Mesenchymal stem cell (in vitro differentiated cells and primary cell): ENCODE results near the gene LRRC10.

ENCODE experiments used
- DNase-seq: peaks from one replicate; pipeline ENCODE4 v3.0.0-alpha.2; 2013
- H2AFZ ChIP-seq: one replicate; pipeline ENCODE4 v1.6.1; 2013; ENCODE audit warnings: low read depth, mild to moderate bottlenecking, control low read depth, inconsistent platforms, low read length, moderate library complexity
- H2AK5ac ChIP-seq: 2 replicates; pipeline ENCODE4 v1.6.1; 2013; ENCODE audit warnings: low read length, moderate library complexity, mild to moderate bottlenecking, inconsistent platforms; ENCODE audit not compliant: severe bottlenecking
- H2BK120ac ChIP-seq: one replicate; pipeline ENCODE4 v1.6.1; 2013; ENCODE audit warnings: low read depth, mild to moderate bottlenecking, inconsistent platforms, low read length, moderate library complexity
- H2BK12ac ChIP-seq, 2 experiments: one replicate each; pipeline ENCODE4 v1.6.1; 2013; ENCODE audit warnings: inconsistent platforms in 2 of 2, low read length in 2 of 2, mild to moderate bottlenecking in 2 of 2, moderate library complexity in 2 of 2, control low read depth in 1 of 2
- H2BK15ac ChIP-seq: one replicate; pipeline ENCODE4 v1.6.1; 2013; ENCODE audit warnings: mild to moderate bottlenecking, low read depth, inconsistent platforms; ENCODE audit not compliant: poor library complexity, severe bottlenecking
- H2BK5ac ChIP-seq: 2 replicates; pipeline ENCODE4 v1.6.1; 2013; ENCODE audit warnings: low read depth, mild to moderate bottlenecking, low read length, control low read depth, inconsistent platforms; ENCODE audit not compliant: poor library complexity, severe bottlenecking
- H3K14ac ChIP-seq, 2 experiments: one replicate each; pipeline ENCODE4 v1.6.1; 2013; ENCODE audit warnings: inconsistent platforms in 2 of 2, low read length in 2 of 2, control low read depth in 1 of 2, mild to moderate bottlenecking in 1 of 2, moderate library complexity in 1 of 2
- H3K18ac ChIP-seq, 2 experiments: one replicate each; pipeline ENCODE4 v1.6.1; 2013; ENCODE audit warnings: inconsistent platforms in 2 of 2, low read length in 2 of 2, control low read depth in 1 of 2, low read depth in 1 of 2, mild to moderate bottlenecking in 1 of 2
- H3K23ac ChIP-seq, 2 experiments: one replicate each; pipeline ENCODE4 v1.6.1; 2013; ENCODE audit warnings: inconsistent platforms in 2 of 2, low read length in 2 of 2, mild to moderate bottlenecking in 2 of 2, moderate library complexity in 2 of 2, control low read depth in 1 of 2
- H3K27ac ChIP-seq: 2 replicates; pipeline ENCODE4 v1.5.1; 2013; ENCODE audit warnings: mild to moderate bottlenecking, moderate library complexity, low read length, control low read depth, inconsistent platforms; ENCODE audit not compliant: poor library complexity, severe bottlenecking
- H3K27me3 ChIP-seq, 2 experiments: 2 replicates each; pipeline versions ENCODE4 v1.6.1 to v1.7.0; 2013; ENCODE audit warnings: low read length in 2 of 2, mild to moderate bottlenecking in 2 of 2, moderate library complexity in 2 of 2, control low read depth in 1 of 2, inconsistent platforms in 1 of 2; ENCODE audit not compliant: control insufficient read depth in 1 of 2, insufficient read depth in 1 of 2
- H3K36me3 ChIP-seq, 2 experiments: 2 replicates each; pipeline versions ENCODE4 v1.6.1 to v1.7.0; 2013; ENCODE audit warnings: low read length in 2 of 2, control low read depth in 1 of 2, inconsistent platforms in 1 of 2, low read depth in 1 of 2, mild to moderate bottlenecking in 1 of 2; ENCODE audit not compliant: insufficient read depth in 2 of 2, control insufficient read depth in 1 of 2
- H3K4ac ChIP-seq, 2 experiments: one replicate each; pipeline ENCODE4 v1.6.1; 2013; ENCODE audit warnings: inconsistent platforms in 2 of 2, low read length in 2 of 2, mild to moderate bottlenecking in 2 of 2, moderate library complexity in 2 of 2, control low read depth in 1 of 2, low read depth in 1 of 2
- H3K4me1 ChIP-seq: 2 replicates; pipeline ENCODE4 v1.6.1; 2013; ENCODE audit warnings: low read depth, low read length, control low read depth; ENCODE audit not compliant: control insufficient read depth, insufficient read depth
- H3K4me2 ChIP-seq: 2 replicates; pipeline ENCODE4 v1.6.1; 2013; ENCODE audit warnings: low read length, mild to moderate bottlenecking, inconsistent platforms; ENCODE audit not compliant: poor library complexity, severe bottlenecking
- H3K4me3 ChIP-seq, 2 experiments: 2 replicates each; pipeline versions ENCODE4 v1.5.1 to v1.7.0; 2013; ENCODE audit warnings: low read length in 2 of 2, mild to moderate bottlenecking in 2 of 2, control low read depth in 1 of 2, low read depth in 1 of 2; ENCODE audit not compliant: insufficient read depth in 1 of 2
- H3K79me1 ChIP-seq: replicated peaks from 2 replicates; pipeline ENCODE4 v1.6.1; 2013; ENCODE audit warnings: mild to moderate bottlenecking, control low read depth, low read length, inconsistent platforms; ENCODE audit not compliant: poor library complexity, severe bottlenecking
- H3K9ac ChIP-seq: 2 replicates; pipeline ENCODE4 v1.7.0; 2013; ENCODE audit warnings: mild to moderate bottlenecking, low read length, moderate library complexity
- H3K9me3 ChIP-seq: 2 replicates; pipeline ENCODE4 v1.7.0; 2013; ENCODE audit warnings: mild to moderate bottlenecking, low read length; ENCODE audit not compliant: control insufficient read depth
- H4K8ac ChIP-seq: one replicate; pipeline ENCODE4 v1.6.1; 2013; ENCODE audit warnings: inconsistent platforms, mild to moderate bottlenecking, low read length, moderate library complexity
- H4K91ac ChIP-seq: one replicate; pipeline ENCODE4 v1.6.1; 2013; ENCODE audit warnings: mild to moderate bottlenecking, low read length, inconsistent platforms
- WGBS: methylation state at CpG from one replicate; pipeline ENCODE4 v1.1.7; 2013; ENCODE audit warnings: mixed read lengths; 5-methylcytosine and 5-hydroxymethylcytosine counted together

Gene LRRC10

DNA sequence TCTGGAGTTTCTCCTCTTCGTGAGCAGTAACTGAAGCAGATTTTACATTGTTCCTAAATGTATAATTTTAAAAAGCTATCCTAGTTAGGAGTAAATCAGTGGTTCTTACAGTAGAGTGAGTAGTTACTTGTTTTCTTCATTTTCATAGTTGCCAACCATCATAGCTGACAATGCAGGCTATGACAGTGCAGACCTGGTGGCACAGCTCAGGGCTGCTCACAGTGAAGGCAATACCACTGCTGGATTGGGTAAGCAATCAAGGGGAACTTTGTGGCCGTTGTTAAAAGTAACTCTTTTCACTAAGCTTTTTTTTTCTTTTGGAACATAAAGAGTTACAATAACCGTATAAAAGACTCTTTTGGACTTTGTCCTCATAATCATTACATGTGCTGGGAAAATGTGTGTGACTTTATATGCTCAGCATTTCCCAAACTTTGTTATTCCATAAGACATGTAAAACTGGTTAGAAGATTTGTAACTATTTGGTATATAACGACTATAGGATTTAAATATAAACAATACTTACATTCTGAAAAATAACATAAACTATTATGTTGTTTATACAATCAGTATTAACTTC lies 12.4 kb downstream of the LRRC10 start:
- Histone ChIP-seq H2AFZ (no peak overlapping the region), H3K4me1 (no peaks in the 10 kb centered on the region), H3K27ac (no peak overlapping the region), H3K23ac (no peak overlapping the region), H3K4me2 (no peak overlapping the region), H3K79me1 (peaks cover 10% of the 10 kb centered on the region), H4K91ac (no peak overlapping the region), H3K4ac (no peak overlapping the region), H2BK12ac (no peak overlapping the region), H3K18ac (no peak overlapping the region), H3K36me3 (peaks cover 26 to 98% of the 10 kb centered on the region in 2 experiments), H3K9ac (no peak overlapping the region), H2BK5ac (no peak overlapping the region), H3K4me3 (no peak overlapping the region), H2BK15ac (no peak overlapping the region), H2BK120ac (no peak overlapping the region), H3K9me3 (no peaks in the 10 kb centered on the region), H2AK5ac (no peak overlapping the region), H3K14ac (no peak overlapping the region), H4K8ac (no peak overlapping the region), H3K27me3 (no peaks in the 10 kb centered on the region)
- no peak for DNase-seq
- 75% methylated on average over 1 of the region's 4 CpGs for WGBS

DNA sequence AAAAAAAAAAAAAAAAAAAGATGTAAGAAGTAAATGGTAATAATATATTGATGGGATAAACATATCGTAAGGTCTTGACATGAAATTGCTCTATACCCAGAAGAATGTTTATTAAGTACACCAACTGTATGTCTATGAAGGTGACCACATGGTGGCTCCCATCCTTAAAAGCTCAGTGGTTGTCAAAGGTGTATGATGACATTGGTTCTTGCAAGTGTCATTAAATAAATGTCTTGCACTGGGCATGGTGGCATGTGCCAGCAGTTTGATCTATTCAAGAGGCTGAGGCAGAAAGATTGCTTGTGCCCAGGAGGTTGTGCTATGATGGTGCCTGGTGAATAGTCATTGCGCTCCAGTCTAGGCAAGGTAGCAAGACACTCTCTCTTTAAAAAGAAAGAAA lies 15.0 kb downstream of the LRRC10 start:
- Histone ChIP-seq H2AK5ac (no peak overlapping the region), H2BK12ac (no peak overlapping the region), H2AFZ (no peak overlapping the region), H3K27me3 (no peaks in the 10 kb centered on the region), H2BK120ac (no peak overlapping the region), H3K9me3 (no peaks in the 10 kb centered on the region), H4K8ac (no peak overlapping the region), H3K27ac (no peak overlapping the region), H3K4me2 (no peak overlapping the region), H3K9ac (no peak overlapping the region), H3K18ac (no peak overlapping the region), H4K91ac (no peak overlapping the region), H3K23ac (no peak overlapping the region), H2BK5ac (no peak overlapping the region), H3K36me3 (peaks cover 26 to 98% of the 10 kb centered on the region in 2 experiments), H3K79me1 (peaks cover 14% of the 10 kb centered on the region), H3K4me3 (no peak overlapping the region), H3K4me1 (no peaks in the 10 kb centered on the region), H3K4ac (no peak overlapping the region), H2BK15ac (no peak overlapping the region), H3K14ac (no peak overlapping the region)
- no peak for DNase-seq
- 100% methylated on average over 1 of the region's 2 CpGs for WGBS

DNA sequence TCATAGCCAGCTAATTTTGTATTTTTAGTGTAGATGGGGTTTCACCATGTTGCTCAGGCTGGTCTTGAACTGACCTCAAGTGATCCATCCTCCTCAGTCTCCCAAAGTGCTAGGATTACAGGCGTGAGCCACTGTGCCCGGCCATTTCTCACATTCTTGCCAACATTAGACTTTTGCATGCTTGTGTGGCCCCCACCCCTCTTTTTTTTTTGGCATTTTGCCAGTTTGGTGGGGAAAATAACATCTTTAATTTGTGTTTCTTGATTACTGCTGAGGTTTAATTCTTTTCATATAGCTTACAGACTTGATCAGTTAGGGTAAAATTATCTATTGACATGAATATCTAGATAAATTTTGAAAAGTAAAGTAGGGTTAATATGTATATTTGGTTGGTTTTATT lies 21.6 kb downstream of the LRRC10 start:
- no peak overlapping the region for H3K27ac ChIP-seq
- H3K4me3 ChIP-seq, result no peak overlapping the region
- no peak overlapping the region for H2BK120ac ChIP-seq
- no peak overlapping the region for H3K4me2 ChIP-seq
- H2BK5ac ChIP-seq, result no peak overlapping the region
- no peak overlapping the region for H2AK5ac ChIP-seq
- H3K27me3 ChIP-seq, result no peaks in the 10 kb centered on the region
- H3K79me1 ChIP-seq, result peaks cover 13% of the 10 kb centered on the region
- no peaks in the 10 kb centered on the region for H3K9me3 ChIP-seq
- WGBS, result no CpG with 5 or more reads among the region's 2 CpGs
- H4K91ac ChIP-seq, result no peak overlapping the region
- no peak overlapping the region for H3K9ac ChIP-seq
- no peak overlapping the region for H4K8ac ChIP-seq
- H2AFZ ChIP-seq, result no peak overlapping the region
- H3K4me1 ChIP-seq, result no peaks in the 10 kb centered on the region
- peaks cover 20 to 75% of the 10 kb centered on the region in 2 experiments for H3K36me3 ChIP-seq
- H2BK15ac ChIP-seq, result no peak overlapping the region
- no peak overlapping the region for H3K23ac ChIP-seq
- DNase-seq, result no peak
- no peak overlapping the region for H2BK12ac ChIP-seq
- no peak overlapping the region for H3K14ac ChIP-seq
- no peak overlapping the region for H3K18ac ChIP-seq
- no peak overlapping the region for H3K4ac ChIP-seq

DNA sequence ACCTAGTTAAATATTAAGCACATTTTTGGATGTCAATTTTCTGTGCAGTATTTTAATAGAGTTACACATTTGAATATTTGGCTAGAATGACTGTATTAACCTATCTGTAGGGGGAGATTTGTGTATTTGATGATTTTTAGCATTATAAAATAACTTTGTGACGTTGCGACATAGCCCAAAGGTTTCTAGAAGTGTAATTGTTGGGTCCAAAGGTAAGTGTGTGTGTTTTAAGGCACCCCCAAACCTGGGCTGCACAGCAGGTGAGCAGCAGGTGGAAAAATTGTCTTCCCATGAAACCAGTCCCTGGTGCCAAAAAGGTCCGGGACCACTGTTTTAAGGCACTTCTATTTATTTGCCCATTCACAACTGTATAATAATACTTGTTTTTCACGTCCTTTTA lies 22.2 kb downstream of the LRRC10 start:
- no peak overlapping the region for H3K4ac ChIP-seq
- no peak overlapping the region for H4K91ac ChIP-seq
- H3K18ac ChIP-seq, result no peak overlapping the region
- WGBS, result 100% methylated on average over 4 of the region's 4 CpGs
- H2BK5ac ChIP-seq, result no peak overlapping the region
- H3K14ac ChIP-seq, result no peak overlapping the region
- no peak overlapping the region for H3K23ac ChIP-seq
- H3K9ac ChIP-seq, result no peak overlapping the region
- H2BK15ac ChIP-seq, result no peak overlapping the region
- no peak overlapping the region for H3K4me3 ChIP-seq
- no peak for DNase-seq
- H3K4me2 ChIP-seq, result no peak overlapping the region
- H4K8ac ChIP-seq, result no peak overlapping the region
- no peak overlapping the region for H2AFZ ChIP-seq
- no peak overlapping the region for H2BK12ac ChIP-seq
- H3K4me1 ChIP-seq, result no peaks in the 10 kb centered on the region
- no peaks in the 10 kb centered on the region for H3K27me3 ChIP-seq
- peaks cover 16 to 70% of the 10 kb centered on the region in 2 experiments for H3K36me3 ChIP-seq
- no peak overlapping the region for H2AK5ac ChIP-seq
- H2BK120ac ChIP-seq, result no peak overlapping the region
- no peaks in the 10 kb centered on the region for H3K9me3 ChIP-seq
- peaks cover 13% of the 10 kb centered on the region for H3K79me1 ChIP-seq
- no peak overlapping the region for H3K27ac ChIP-seq
